OCI-LY1 (cell line): ENCODE results near the gene B3GALNT2.

Experiments
- H2AFZ ChIP-seq: fragments of 200-600 bp; sonication (generic), shearing (Covaris generic); 2 replicates; pipeline ENCODE4 v1.6.0; 2014; ENCODE audit warnings: antibody characterized with exemption, mild to moderate bottlenecking, low read length
- H3F3A ChIP-seq: fragments of 200-600 bp; sonication (generic), shearing (Covaris generic); 2 replicates; pipeline ENCODE4 v1.6.0; 2014; ENCODE audit warnings: mild to moderate bottlenecking, antibody characterized with exemption, low read length, moderate library complexity; ENCODE audit not compliant: insufficient read depth
- H3K27ac ChIP-seq: fragments of 200-600 bp; sonication (generic); 2 replicates; pipeline ENCODE4 v1.5.1; 2014; ENCODE audit warnings: low read length, mixed run types, mild to moderate bottlenecking, low read depth; ENCODE audit not compliant: poor library complexity, severe bottlenecking
- H3K27me3 ChIP-seq: fragments of 200-600 bp; sonication (generic); 2 replicates; pipeline ENCODE4 v1.6.0; 2014; ENCODE audit warnings: antibody characterized with exemption, mild to moderate bottlenecking, low read length, moderate library complexity; ENCODE audit not compliant: insufficient read depth
- H3K36me3 ChIP-seq: fragments of 200-600 bp; sonication (generic); 2 replicates; pipeline ENCODE4 v1.6.1; 2014; ENCODE audit warnings: mild to moderate bottlenecking, antibody characterized with exemption, low read length, moderate library complexity, mixed read lengths; ENCODE audit not compliant: insufficient read depth
- H3K4me1 ChIP-seq: fragments of 200-600 bp; sonication (generic); 2 replicates; pipeline ENCODE4 v1.5.1; 2014; ENCODE audit warnings: mild to moderate bottlenecking, low read length, moderate library complexity; ENCODE audit not compliant: insufficient read depth, severe bottlenecking
- H3K4me2 ChIP-seq: fragments of 200-600 bp; sonication (generic), shearing (Covaris generic); 2 replicates; pipeline ENCODE4 v1.6.1; 2014; ENCODE audit warnings: low read length
- H3K4me3 ChIP-seq: fragments of 200-600 bp; sonication (generic); 2 replicates; pipeline ENCODE4 v1.5.1; 2014; ENCODE audit warnings: low read length, low read depth, mild to moderate bottlenecking, mixed read lengths; ENCODE audit not compliant: poor library complexity, severe bottlenecking
- H3K79me2 ChIP-seq: fragments of 200-600 bp; shearing (Covaris generic); 2 replicates; pipeline ENCODE4 v1.6.1; 2016; ENCODE audit warnings: mixed run types, low read length, mixed read lengths; ENCODE audit not compliant: insufficient read depth
- H3K9ac ChIP-seq: fragments of 200-600 bp; sonication (generic), shearing (Covaris generic); 2 replicates; pipeline ENCODE4 v1.6.1; 2014; ENCODE audit warnings: mild to moderate bottlenecking, low read length, mixed read lengths
- H3K9me2 ChIP-seq: fragments of 200-600 bp; sonication (generic), shearing (Covaris generic); 2 replicates; pipeline ENCODE4 v1.6.1; 2014; ENCODE audit warnings: low read depth, mild to moderate bottlenecking, low read length, mixed read lengths
- H3K9me3 ChIP-seq: fragments of 200-600 bp; shearing (Covaris generic); 2 replicates; pipeline ENCODE4 v1.6.1; 2014; ENCODE audit warnings: low read length, mixed read lengths
- H4K20me1 ChIP-seq: fragments of 200-600 bp; sonication (generic), shearing (Covaris generic); 2 replicates; pipeline ENCODE4 v1.6.0; 2016; ENCODE audit warnings: mild to moderate bottlenecking, low read length; ENCODE audit not compliant: insufficient read depth
- EZH2 ChIP-seq: fragments of 200-600 bp; sonication (generic), shearing (Covaris generic); IDR thresholded peaks from 2 replicates; pipeline ENCODE4 v1.8.0; 2017; ENCODE audit warnings: borderline replicate concordance, mixed run types, mild to moderate bottlenecking, antibody characterized with exemption, low read length, moderate library complexity, mixed read lengths
- TF ChIP-seq, protein P1 (sequence below): fragments of 200-600 bp; sonication (generic), shearing (Covaris generic); IDR thresholded peaks from 2 replicates; pipeline ENCODE4 v1.5.1; 2017; ENCODE audit warnings: mild to moderate bottlenecking, antibody characterized with exemption, low read length, moderate library complexity, mixed read lengths

B3GALNT2 gene

GRCh38 chr1:235454021-235454420 is 50.2 kb downstream of the B3GALNT2 start:
- H3K4me1 ChIP-seq = no peaks in the 10 kb centered on the region

GRCh38 chr1:235450886-235451483 is 53.3 kb downstream of the B3GALNT2 start:
- H2AFZ ChIP-seq = no peak overlapping the region
- H3K36me3 ChIP-seq = peaks cover 47% of the 10 kb centered on the region
- TF ChIP-seq, protein P1, sequence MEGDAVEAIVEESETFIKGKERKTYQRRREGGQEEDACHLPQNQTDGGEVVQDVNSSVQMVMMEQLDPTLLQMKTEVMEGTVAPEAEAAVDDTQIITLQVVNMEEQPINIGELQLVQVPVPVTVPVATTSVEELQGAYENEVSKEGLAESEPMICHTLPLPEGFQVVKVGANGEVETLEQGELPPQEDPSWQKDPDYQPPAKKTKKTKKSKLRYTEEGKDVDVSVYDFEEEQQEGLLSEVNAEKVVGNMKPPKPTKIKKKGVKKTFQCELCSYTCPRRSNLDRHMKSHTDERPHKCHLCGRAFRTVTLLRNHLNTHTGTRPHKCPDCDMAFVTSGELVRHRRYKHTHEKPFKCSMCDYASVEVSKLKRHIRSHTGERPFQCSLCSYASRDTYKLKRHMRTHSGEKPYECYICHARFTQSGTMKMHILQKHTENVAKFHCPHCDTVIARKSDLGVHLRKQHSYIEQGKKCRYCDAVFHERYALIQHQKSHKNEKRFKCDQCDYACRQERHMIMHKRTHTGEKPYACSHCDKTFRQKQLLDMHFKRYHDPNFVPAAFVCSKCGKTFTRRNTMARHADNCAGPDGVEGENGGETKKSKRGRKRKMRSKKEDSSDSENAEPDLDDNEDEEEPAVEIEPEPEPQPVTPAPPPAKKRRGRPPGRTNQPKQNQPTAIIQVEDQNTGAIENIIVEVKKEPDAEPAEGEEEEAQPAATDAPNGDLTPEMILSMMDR = no peak
- no peak for TF ChIP-seq EZH2
- H3K9me2 ChIP-seq = no peaks in the 10 kb centered on the region
- H3K4me3 ChIP-seq = no peak overlapping the region
- H3K9me3 ChIP-seq = no peaks in the 10 kb centered on the region
- H3K79me2 ChIP-seq = no peaks in the 10 kb centered on the region
- no peaks in the 10 kb centered on the region for H3K4me1 ChIP-seq
- H3K27me3 ChIP-seq = no peaks in the 10 kb centered on the region
- no peak overlapping the region for H3K9ac ChIP-seq
- peak overlapping the region; percentile 30 for H3K27ac ChIP-seq
- no peaks in the 10 kb centered on the region for H3F3A ChIP-seq
- H3K4me2 ChIP-seq = no peak overlapping the region
- no peaks in the 10 kb centered on the region for H4K20me1 ChIP-seq

More at GRCh38 chr1:235454021-235454420, 50.2 kb downstream of the B3GALNT2 start:
- Histone ChIP-seq H3K27ac (no peak overlapping the region), H3F3A (no peaks in the 10 kb centered on the region), H3K9me3 (no peaks in the 10 kb centered on the region), H3K27me3 (no peaks in the 10 kb centered on the region), H3K79me2 (no peaks in the 10 kb centered on the region), H3K4me3 (no peak overlapping the region), H3K9me2 (no peaks in the 10 kb centered on the region), H3K9ac (no peak overlapping the region), H2AFZ (no peak overlapping the region), H3K36me3 (peaks cover 18% of the 10 kb centered on the region), H3K4me2 (no peak overlapping the region), H4K20me1 (no peaks in the 10 kb centered on the region)
- TF ChIP-seq, protein P1 = no peak
- TF ChIP-seq EZH2 = no peak

DNA sequence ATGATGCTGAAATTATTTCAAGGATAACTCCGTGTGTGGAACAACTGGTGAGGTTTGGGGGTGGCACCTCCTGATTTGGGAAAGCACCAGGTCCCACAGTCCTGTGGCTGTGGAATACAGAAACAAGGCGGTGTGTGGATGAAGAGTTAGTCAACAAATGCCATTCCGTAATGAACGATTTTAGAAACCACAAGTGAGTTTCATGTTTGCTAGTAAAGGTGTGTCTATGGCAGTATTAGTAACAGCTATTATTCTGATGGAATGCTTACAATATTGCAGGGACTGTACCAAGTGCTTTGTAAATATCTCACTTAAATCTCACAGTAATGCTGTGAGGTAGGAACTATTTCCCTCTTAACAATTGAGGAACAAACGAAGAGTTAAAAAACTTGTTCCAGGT is 53.8 kb downstream of the B3GALNT2 start:
- H3K79me2 ChIP-seq = no peaks in the 10 kb centered on the region
- no peak overlapping the region for H3K4me2 ChIP-seq
- H3K9me2 ChIP-seq = no peaks in the 10 kb centered on the region
- no peaks in the 10 kb centered on the region for H3K4me1 ChIP-seq
- no peaks in the 10 kb centered on the region for H3K9me3 ChIP-seq
- TF ChIP-seq, protein P1 = no peak
- TF ChIP-seq EZH2 = no peak
- H3F3A ChIP-seq = no peaks in the 10 kb centered on the region
- no peak overlapping the region for H3K4me3 ChIP-seq
- no peaks in the 10 kb centered on the region for H3K27me3 ChIP-seq
- peak overlapping the region; percentile 30 for H3K27ac ChIP-seq
- H2AFZ ChIP-seq = no peak overlapping the region
- no peak overlapping the region for H3K9ac ChIP-seq
- peaks cover 52% of the 10 kb centered on the region for H3K36me3 ChIP-seq
- H4K20me1 ChIP-seq = no peaks in the 10 kb centered on the region
